Measurements from ENCODE around the gene PADI6.

- no peak for TF ChIP-seq CTCF (IDR thresholded peaks at IDR 0.05)
- no peak for TF ChIP-seq EZH2 (IDR thresholded peaks at IDR 0.05; ENCODE audit: borderline replicate concordance, insufficient read depth, low read depth, low read length, poor library complexity, severe bottlenecking)
Observed at GRCh38 chr1:17432412-17432811, 60.4 kb downstream of the PADI6 start.

All from B cell (primary cell).